HCT116 (cell line): ENCODE measurements around the gene TBC1D16. TPM values are rescaled to one million over a fixed set of nuclear protein-coding genes. Genes with fewer than 3 reads are reported as not detected.

Experiments
- CBX3 ChIP-seq: IDR thresholded peaks from 2 replicates; pipeline ENCODE4 v1.6.1; 2012; ENCODE audit warnings: low read depth
- CEBPB ChIP-seq: IDR thresholded peaks from 2 replicates; pipeline ENCODE4 v1.6.1; 2012; ENCODE audit warnings: low read depth
- CTCF ChIP-seq, 3 experiments: fragments of 200-600 bp in 1 of 3; sonication (generic) in 1 of 3; IDR thresholded peaks in 2 of 3; conservative IDR thresholded peaks in 1 of 3; 2 replicates each; pipeline ENCODE4 v1.5.1; 2012 to 2017; ENCODE audit warnings: low read depth in 2 of 3, low read length in 2 of 3, antibody characterized with exemption in 1 of 3, borderline replicate concordance in 1 of 3, control low read depth in 1 of 3, mild to moderate bottlenecking in 1 of 3, mixed read lengths in 1 of 3, mixed run types in 1 of 3, moderate library complexity in 1 of 3; ENCODE audit not compliant: insufficient read depth in 1 of 3
- FOSL1 ChIP-seq: IDR thresholded peaks from 2 replicates; pipeline ENCODE4 v1.6.1; 2012; ENCODE audit warnings: low read depth
- POLR2AphosphoS5 ChIP-seq: IDR thresholded peaks from 2 replicates; pipeline ENCODE4 v1.6.1; 2011; ENCODE audit warnings: mild to moderate bottlenecking, low read depth, low read length, moderate library complexity
- RAD21 ChIP-seq: IDR thresholded peaks from 2 replicates; pipeline ENCODE4 v1.6.1; 2012; ENCODE audit warnings: low read depth, mild to moderate bottlenecking
- REST ChIP-seq: IDR thresholded peaks from 2 replicates; pipeline ENCODE4 v1.6.1; 2012; ENCODE audit warnings: low read depth
- SIN3A ChIP-seq: IDR thresholded peaks from 2 replicates; pipeline ENCODE4 v1.6.1; 2012; ENCODE audit warnings: low read depth
- SP1 ChIP-seq: IDR thresholded peaks from 2 replicates; pipeline ENCODE4 v1.6.1; 2012; ENCODE audit warnings: low read depth
- TCF7L2 ChIP-seq: IDR thresholded peaks from 2 replicates; pipeline ENCODE4 v1.7.0; 2011; ENCODE audit warnings: borderline replicate concordance, inconsistent platforms; ENCODE audit not compliant: insufficient read depth, insufficient read length; ENCODE audit errors: extremely low read depth
- total RNA-seq: library from RNA; stranded (reverse); gene quantifications from one replicate; pipeline ENCODE4 v1.2.1, GENCODE V29; 2021; ENCODE audit not compliant: unreplicated experiment

TBC1D16 gene
- total RNA-seq, 1 experiment from 2014 or later = 31.1 TPM

GRCh38 chr17:79928502-79929256 lies 107.0 kb downstream of the TBC1D16 start (continued):
- no peak for TF ChIP-seq CTCF (IDR thresholded peaks at IDR 0.05 in 2 of 3, conservative IDR thresholded peaks at IDR 0.05 in 1 of 3; ENCODE audit: borderline replicate concordance in 1 of 3, insufficient read depth in 1 of 3, low read depth in 2 of 3, low read length in 2 of 3)
- TF ChIP-seq CEBPB = no peak
- no peak for TF ChIP-seq SP1
- no peak for TF ChIP-seq CBX3
- TF ChIP-seq TCF7L2 = no peak
- TF ChIP-seq SIN3A = no peak
- TF ChIP-seq RAD21 = no peak
- TF ChIP-seq REST = no peak
- TF ChIP-seq POLR2AphosphoS5 = no peak
- TF ChIP-seq FOSL1 = no peak
